Brain pericyte (primary cell): Measurements from ENCODE around the gene CLEC4A.
A peak's percentile ranks its signal among the peaks of the same experiment; 100 is the strongest.
"Not testable (repeated sequence)": the region's sequence is repeated elsewhere in the genome, so short reads cannot be mapped to it uniquely, and the experiment has no call there.

ENCODE experiments used
- DNase-seq: peaks from one replicate; pipeline ENCODE4 v3.0.0-alpha.2; 2012; ENCODE audit warnings: low read depth, low spot score

The CLEC4A gene

GRCh38 chr12:8123124-8123912 is at the start of gene CLEC4A:
Gene CLEC4A (plus strand): TSS chr12:8123617. CDS start chr12:8123879, 262 bp downstream.
- DNase-seq: no peak

GRCh38 chr12:8075935-8076334 is 47.5 kb upstream of the CLEC4A start:
- DNase-seq: no peak

GRCh38 chr12:8076366-8076765 is 47.1 kb upstream of the CLEC4A start:
- no peak for DNase-seq

- no peak for DNase-seq
Observed at GRCh38 chr12:8077207-8077606, 46.2 kb upstream of the CLEC4A start.

GRCh38 chr12:8078398-8078797 is 45.0 kb upstream of the CLEC4A start:
- peak; percentile 10 for DNase-seq

- DNase-seq: no peak
Observed at GRCh38 chr12:8078916-8079315, 44.5 kb upstream of the CLEC4A start.

- DNase-seq: no peak
Observed at GRCh38 chr12:8080120-8080519, 43.3 kb upstream of the CLEC4A start.

GRCh38 chr12:8081251-8081920 is 42.0 kb upstream of the CLEC4A start:
- DNase-seq: no peak

- DNase-seq: no peak
Observed at GRCh38 chr12:8082808-8083100, 40.7 kb upstream of the CLEC4A start.

GRCh38 chr12:8084351-8084750 is 39.1 kb upstream of the CLEC4A start:
- DNase-seq: not testable (repeated sequence)

GRCh38 chr12:8087666-8088065 is 35.8 kb upstream of the CLEC4A start:
- DNase-seq: no peak

GRCh38 chr12:8088574-8088973 is 34.8 kb upstream of the CLEC4A start:
- no peak for DNase-seq

- not testable (repeated sequence) for DNase-seq
Observed at GRCh38 chr12:8089277-8089676, 34.1 kb upstream of the CLEC4A start.

GRCh38 chr12:8089716-8090115 is 33.7 kb upstream of the CLEC4A start:
- DNase-seq: no peak

GRCh38 chr12:8093291-8093690 is 30.1 kb upstream of the CLEC4A start:
- no peak for DNase-seq

- no peak for DNase-seq
Observed at GRCh38 chr12:8096281-8096915, 27.0 kb upstream of the CLEC4A start.

- DNase-seq: no peak
Observed at GRCh38 chr12:8099235-8099634, 24.2 kb upstream of the CLEC4A start.

GRCh38 chr12:8108808-8109398 is 14.5 kb upstream of the CLEC4A start:
- DNase-seq: peak; percentile 39

GRCh38 chr12:8113117-8113516 is 10.3 kb upstream of the CLEC4A start:
- DNase-seq: not testable (repeated sequence)

GRCh38 chr12:8120072-8120713 is 3.2 kb upstream of the CLEC4A start:
- no peak for DNase-seq

- no peak for DNase-seq
Observed at GRCh38 chr12:8127138-8127537, 3.7 kb downstream of the CLEC4A start.
